ENCODE measurements around the gene SLC25A42. TPM values are rescaled to one million over a fixed set of nuclear protein-coding genes. Genes with fewer than 3 reads are reported as not detected.
"Not testable (repeated sequence)": the region's sequence is repeated elsewhere in the genome, so short reads cannot be mapped to it uniquely, and the experiment has no call there.

The SLC25A42 gene
- polyA plus RNA-seq, 1 donor, result 12.0 TPM

GRCh38 chr19:19135713-19136112 lies 71.9 kb downstream of the SLC25A42 start:
- DNase-seq (ENCODE audit: low read depth), result not testable (repeated sequence)

- no peak for DNase-seq (ENCODE audit: low read depth)
Observed at GRCh38 chr19:19137556-19138108, 73.8 kb downstream of the SLC25A42 start.

GRCh38 chr19:19138109-19138981 lies 74.6 kb downstream of the SLC25A42 start, which contains the start of gene TMEM161A:
Gene TMEM161A, minus strand, starts transcription at chr19:19138478. Its CDS starts 50 bp downstream, at chr19:19138428.
- DNase-seq (ENCODE audit: low read depth), result peak; percentile 97

- DNase-seq (ENCODE audit: low read depth), result no peak
Observed at GRCh38 chr19:19139876-19140229, 76.1 kb downstream of the SLC25A42 start.

- no peak for DNase-seq (ENCODE audit: low read depth)
Observed at GRCh38 chr19:19140476-19140875, 76.7 kb downstream of the SLC25A42 start.

- no peak for DNase-seq (ENCODE audit: low read depth)
Observed at GRCh38 chr19:19142347-19142746, 78.6 kb downstream of the SLC25A42 start.

- no peak for DNase-seq (ENCODE audit: low read depth)
Observed at GRCh38 chr19:19145281-19145680, 81.5 kb downstream of the SLC25A42 start.

GRCh38 chr19:19145684-19146608 lies 82.2 kb downstream of the SLC25A42 start:
- no peak for DNase-seq (ENCODE audit: low read depth)

GRCh38 chr19:19146865-19147264 lies 83.1 kb downstream of the SLC25A42 start:
- DNase-seq (ENCODE audit: low read depth), result no peak

GRCh38 chr19:19147344-19147743 lies 83.5 kb downstream of the SLC25A42 start:
- DNase-seq (ENCODE audit: low read depth), result no peak

GRCh38 chr19:19148504-19148903 lies 84.7 kb downstream of the SLC25A42 start:
- not testable (repeated sequence) for DNase-seq (ENCODE audit: low read depth)

- no peak for DNase-seq (ENCODE audit: low read depth)
Observed at GRCh38 chr19:19149435-19149834, 85.6 kb downstream of the SLC25A42 start.

- no peak for DNase-seq (ENCODE audit: low read depth)
Observed at GRCh38 chr19:19151418-19151817, 87.6 kb downstream of the SLC25A42 start.

GRCh38 chr19:19152668-19153384 lies 89.0 kb downstream of the SLC25A42 start:
- no peak for DNase-seq (ENCODE audit: low read depth)

- no peak for DNase-seq (ENCODE audit: low read depth)
Observed at GRCh38 chr19:19154768-19155494, 91.1 kb downstream of the SLC25A42 start.

- DNase-seq (ENCODE audit: low read depth), result no peak
Observed at GRCh38 chr19:19155495-19156219, 91.9 kb downstream of the SLC25A42 start.

- no peak for DNase-seq (ENCODE audit: low read depth)
Observed at GRCh38 chr19:19157808-19158207, 94.0 kb downstream of the SLC25A42 start.

- DNase-seq (ENCODE audit: low read depth), result no peak
Observed at GRCh38 chr19:19159534-19159933, 95.7 kb downstream of the SLC25A42 start.

- DNase-seq (ENCODE audit: low read depth), result no peak
Observed at GRCh38 chr19:19160461-19161035, 96.8 kb downstream of the SLC25A42 start.

GRCh38 chr19:19162495-19162894 lies 98.7 kb downstream of the SLC25A42 start:
- no peak for DNase-seq (ENCODE audit: low read depth)

Data from forelimb muscle (tissue), 1 donor.